ENCODE measurements around the gene SLAMF6. TPM values are rescaled to one million over a fixed set of nuclear protein-coding genes. Genes with fewer than 3 reads are reported as not detected.

Gene SLAMF6
- total RNA-seq, 1 experiment from 2014 or later = not detected

DNA sequence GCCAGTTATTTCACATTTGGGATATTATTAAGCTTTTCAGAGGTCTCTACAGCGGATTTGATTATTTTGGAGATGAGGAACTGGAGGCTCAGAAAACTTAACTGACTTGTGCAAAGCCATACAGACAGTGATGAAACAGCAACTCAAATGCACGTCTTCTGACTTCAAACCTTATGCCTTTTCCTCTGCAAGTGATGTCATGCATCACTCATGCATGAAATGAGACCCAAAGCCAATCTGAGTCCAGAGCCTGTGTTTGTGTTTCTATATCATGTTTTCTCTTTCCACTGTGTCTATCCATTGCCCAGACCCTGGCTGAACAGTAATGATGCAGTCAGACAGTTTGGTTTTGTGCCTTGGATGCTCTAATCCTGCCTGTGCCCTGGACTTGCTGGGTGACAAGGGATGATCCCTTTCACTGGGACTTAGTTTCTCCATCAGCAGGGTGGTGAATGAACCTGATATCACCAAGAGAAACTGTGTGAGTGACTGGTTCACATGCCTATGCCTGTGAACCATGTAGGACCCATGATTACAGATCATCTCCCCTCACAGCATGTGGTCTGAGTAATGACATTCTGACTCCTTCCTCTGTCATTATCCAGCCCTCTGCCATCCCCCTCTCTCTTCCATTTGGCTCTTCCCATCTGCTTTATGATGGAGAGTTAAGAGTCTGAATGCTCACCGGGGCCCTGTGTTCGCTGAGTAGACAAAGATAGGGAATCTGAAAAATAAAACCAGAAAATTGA, 33.4 kb downstream of the SLAMF6 start:
- intact Hi-C loops (cut with micrococcal nuclease; ENCODE audit: unreplicated experiment) = no loop called here
- Histone ChIP-seq H3K27ac (ENCODE audit: low read length) (no peak overlapping the region), H3K36me3 (ENCODE audit: control insufficient read depth, insufficient read depth, low read length) (no peaks in the 10 kb centered on the region), H3K4me3 (ENCODE audit: low read depth in 2 of 2, low read length in 2 of 2) (no peak overlapping the region), H3K9me3 (ENCODE audit: control insufficient read depth, insufficient read depth, low read depth, low read length) (no peaks in the 10 kb centered on the region), H3K4me1 (ENCODE audit: control insufficient read depth, insufficient read depth, low read length) (no peaks in the 10 kb centered on the region), H3K27me3 (ENCODE audit: control insufficient read depth, insufficient read depth, low read length) (no peaks in the 10 kb centered on the region; the same call in 1 of the 2 replicates)
- TF ChIP-seq SIN3A (IDR thresholded peaks at IDR 0.05; ENCODE audit: borderline replicate concordance, insufficient read depth, low read depth, low read length) (no peak), POLR2AphosphoS5 (IDR thresholded peaks at IDR 0.05; ENCODE audit: low read depth, low read length) (no peak), TCF7L2 (IDR thresholded peaks at IDR 0.05; ENCODE audit: low read depth, low read length) (no peak), REST (IDR thresholded peaks at IDR 0.05; ENCODE audit: insufficient read depth in 1 of 2, low read depth in 2 of 2, low read length in 1 of 2) (no peak)
- TF ChIP-seq, protein P1, sequence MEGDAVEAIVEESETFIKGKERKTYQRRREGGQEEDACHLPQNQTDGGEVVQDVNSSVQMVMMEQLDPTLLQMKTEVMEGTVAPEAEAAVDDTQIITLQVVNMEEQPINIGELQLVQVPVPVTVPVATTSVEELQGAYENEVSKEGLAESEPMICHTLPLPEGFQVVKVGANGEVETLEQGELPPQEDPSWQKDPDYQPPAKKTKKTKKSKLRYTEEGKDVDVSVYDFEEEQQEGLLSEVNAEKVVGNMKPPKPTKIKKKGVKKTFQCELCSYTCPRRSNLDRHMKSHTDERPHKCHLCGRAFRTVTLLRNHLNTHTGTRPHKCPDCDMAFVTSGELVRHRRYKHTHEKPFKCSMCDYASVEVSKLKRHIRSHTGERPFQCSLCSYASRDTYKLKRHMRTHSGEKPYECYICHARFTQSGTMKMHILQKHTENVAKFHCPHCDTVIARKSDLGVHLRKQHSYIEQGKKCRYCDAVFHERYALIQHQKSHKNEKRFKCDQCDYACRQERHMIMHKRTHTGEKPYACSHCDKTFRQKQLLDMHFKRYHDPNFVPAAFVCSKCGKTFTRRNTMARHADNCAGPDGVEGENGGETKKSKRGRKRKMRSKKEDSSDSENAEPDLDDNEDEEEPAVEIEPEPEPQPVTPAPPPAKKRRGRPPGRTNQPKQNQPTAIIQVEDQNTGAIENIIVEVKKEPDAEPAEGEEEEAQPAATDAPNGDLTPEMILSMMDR (IDR thresholded peaks at IDR 0.05) = no peak
- ATAC-seq = no peak
- BruUV-seq (replicated peaks) = no TSS peak
- ChIA-PET CTCF (no interaction called here), POLR2A (no interaction called here)
- in situ Hi-C loops (cut with HindIII; ENCODE audit: low pct_unique_long_range_greater_than_20kb, low sequenced_read_pairs) = no loop called here
- DNase-seq (ENCODE audit: low read depth, low spot score) = no peak

- Histone ChIP-seq H3K4me1 (ENCODE audit: control insufficient read depth, insufficient read depth, low read length) (no peaks in the 10 kb centered on the region), H3K36me3 (ENCODE audit: control insufficient read depth, insufficient read depth, low read length) (no peaks in the 10 kb centered on the region), H3K4me3 (ENCODE audit: low read depth in 2 of 2, low read length in 2 of 2) (no peak overlapping the region), H3K27me3 (ENCODE audit: control insufficient read depth, insufficient read depth, low read length) (no peaks in the 10 kb centered on the region; the same call in 1 of the 2 replicates), H3K9me3 (ENCODE audit: control insufficient read depth, insufficient read depth, low read depth, low read length) (no peaks in the 10 kb centered on the region), H3K27ac (ENCODE audit: low read length) (no peak overlapping the region)
- DNase-seq (ENCODE audit: low read depth, low spot score) = no peak
- in situ Hi-C loops (cut with HindIII; ENCODE audit: low pct_unique_long_range_greater_than_20kb, low sequenced_read_pairs) (no loop called here), intact Hi-C loops (cut with micrococcal nuclease; ENCODE audit: unreplicated experiment) (no loop called here)
- no peak for ATAC-seq
- CTCF ChIA-PET = interaction anchor here (0.6 kb wide), 2 partner anchors 101 to 502 kb away, joined by 3 read pairs; no protein-coding TSS in a partner anchor
- BruUV-seq (replicated peaks) = no TSS peak
- TF ChIP-seq POLR2AphosphoS5 (IDR thresholded peaks at IDR 0.05; ENCODE audit: low read depth, low read length) = no peak
- no peak for TF ChIP-seq TCF7L2 (IDR thresholded peaks at IDR 0.05; ENCODE audit: low read depth, low read length)
- POLR2A ChIA-PET = interaction anchor here (0.6 to 0.7 kb wide), 2 partner anchors 20 to 310 kb away, joined by 4 to 5 read pairs; no protein-coding TSS in a partner anchor
These were observed 34.6 kb downstream of the SLAMF6 start for GRCh38 chr1:160488347-160489058.

All from Panc1 (cell line).